GM23338 (cell line): ENCODE data around the gene DLK1. TPM values are rescaled to one million over a fixed set of nuclear protein-coding genes. Genes with fewer than 3 reads are reported as not detected.

Experiments used
- ATAC-seq: fragments of 200-7000 bp; cut with Tn5 transposase; 3 replicates; pipeline ENCODE4 v1.9.1; 2020
- DNase-seq: peaks from one replicate; pipeline ENCODE4 v3.0.0-alpha.2; 2015; ENCODE audit warnings: low spot score
- H2AFZ ChIP-seq: fragments of 200-600 bp; sonication (generic); 2 replicates; pipeline ENCODE4 v1.8.0; 2016; ENCODE audit warnings: antibody characterized with exemption, mild to moderate bottlenecking, moderate library complexity
- H3F3A ChIP-seq: fragments of 200-600 bp; sonication (generic); replicated peaks from 2 replicates; pipeline ENCODE4 v1.8.0; 2017; ENCODE audit warnings: antibody characterized with exemption, mixed run types, low read depth
- H3K27ac ChIP-seq: fragments of 200-600 bp; sonication (generic); 2 replicates; pipeline ENCODE4 v1.6.1; 2016; ENCODE audit warnings: low read depth
- H3K27me3 ChIP-seq: fragments of 200-600 bp; sonication (generic); 2 replicates; pipeline ENCODE4 v1.8.0; 2016; ENCODE audit warnings: mild to moderate bottlenecking, mixed run types, moderate library complexity; ENCODE audit not compliant: insufficient read depth
- H3K36me3 ChIP-seq: fragments of 200-600 bp; sonication (generic); 2 replicates; pipeline ENCODE4 v1.8.0; 2016; ENCODE audit warnings: mild to moderate bottlenecking; ENCODE audit not compliant: insufficient read depth
- H3K4me1 ChIP-seq: fragments of 200-600 bp; sonication (generic); 2 replicates; pipeline ENCODE4 v1.8.0; 2016; ENCODE audit warnings: mild to moderate bottlenecking, moderate library complexity; ENCODE audit not compliant: insufficient read depth
- H3K4me2 ChIP-seq: fragments of 200-600 bp; sonication (generic); 2 replicates; pipeline ENCODE4 v1.7.1; 2017; ENCODE audit warnings: mixed run types
- H3K4me3 ChIP-seq: fragments of 200-600 bp; sonication (generic); 2 replicates; pipeline ENCODE4 v1.6.1; 2016; ENCODE audit warnings: mixed run types
- H3K79me2 ChIP-seq: fragments of 200-600 bp; sonication (generic); replicated peaks from 2 replicates; pipeline ENCODE4 v1.8.0; 2017; ENCODE audit warnings: mild to moderate bottlenecking; ENCODE audit not compliant: insufficient read depth
- H3K9me2 ChIP-seq: fragments of 200-600 bp; sonication (generic); 2 replicates; pipeline ENCODE4 v1.8.0; 2017; ENCODE audit not compliant: insufficient read depth
- H4K20me1 ChIP-seq: fragments of 200-600 bp; sonication (generic); replicated peaks from 2 replicates; pipeline ENCODE4 v1.8.0; 2017; ENCODE audit warnings: mild to moderate bottlenecking; ENCODE audit not compliant: insufficient read depth
- H3K27ac Mint-ChIP-seq: 2 replicates; pipeline ENCODE4 v1.8.0; 2020; ENCODE audit warnings: inconsistent platforms, mild to moderate bottlenecking, moderate library complexity, mixed read lengths
- H3K27me3 Mint-ChIP-seq: 3 replicates; pipeline ENCODE4 v1.8.0; 2022; ENCODE audit warnings: low read depth, mild to moderate bottlenecking, moderate library complexity, mixed read lengths, inconsistent platforms; ENCODE audit not compliant: insufficient read depth, poor library complexity
- H3K36me3 Mint-ChIP-seq: 3 replicates; pipeline ENCODE4 v1.8.0; 2021; ENCODE audit warnings: low read depth, mild to moderate bottlenecking, inconsistent platforms, moderate library complexity, mixed read lengths
- H3K4me1 Mint-ChIP-seq: 3 replicates; pipeline ENCODE4 v1.8.0; 2020; ENCODE audit warnings: mild to moderate bottlenecking, inconsistent platforms, mixed read lengths
- H3K4me3 Mint-ChIP-seq: 3 replicates; pipeline ENCODE4 v1.8.0; 2021; ENCODE audit warnings: moderate library complexity, mild to moderate bottlenecking, inconsistent platforms, mixed read lengths
- H3K9me3 Mint-ChIP-seq: 3 replicates; pipeline ENCODE4 v1.8.0; 2020; ENCODE audit warnings: moderate library complexity, mild to moderate bottlenecking, inconsistent platforms, mixed read lengths
- POLR2AphosphoS5 ChIP-seq: IDR thresholded peaks from 2 replicates; pipeline ENCODE4 v1.6.1; 2016; ENCODE audit warnings: antibody characterized with exemption, low read depth
- STAT1 ChIP-seq: IDR thresholded peaks from one replicate; pipeline ENCODE4 v1.6.1; 2016; ENCODE audit warnings: antibody characterized with exemption; ENCODE audit not compliant: unreplicated experiment
- ZNF331 ChIP-seq: fragments of 250-450 bp; sonication (Bioruptor Pico); IDR thresholded peaks from 2 replicates; pipeline ENCODE4 v1.5.0; 2020; ENCODE audit warnings: low read depth, mild to moderate bottlenecking, moderate library complexity
- polyA plus RNA-seq: library from polyadenylated mRNA; unstranded; fragments of >200 nt; fragmentation: Nextera tagmentation; extraction: Ambion mirVana; gene quantifications from 2 replicates; pipeline ENCODE4 v1.2.1, GENCODE V29; 2016
- total RNA-seq: library from RNA; depleted of rRNA; stranded (reverse); fragments of >200 nt; shearing (Covaris generic); gene quantifications from 2 replicates; pipeline ENCODE4 v1.2.3, GENCODE V29; 2014
- TF ChIP-seq, protein P1 (sequence below): fragments of 250-450 bp; sonication (Bioruptor Pico); IDR thresholded peaks from 2 replicates; pipeline ENCODE4 v1.5.0; 2020; ENCODE audit warnings: mild to moderate bottlenecking, moderate library complexity

DLK1 gene
- total and polyA plus RNA-seq, 2 experiments from 2014 or later = 1.1 to 1.2 TPM

- H3K36me3 Mint-ChIP-seq = no peaks in the 10 kb centered on the region
- TF ChIP-seq, protein P1, sequence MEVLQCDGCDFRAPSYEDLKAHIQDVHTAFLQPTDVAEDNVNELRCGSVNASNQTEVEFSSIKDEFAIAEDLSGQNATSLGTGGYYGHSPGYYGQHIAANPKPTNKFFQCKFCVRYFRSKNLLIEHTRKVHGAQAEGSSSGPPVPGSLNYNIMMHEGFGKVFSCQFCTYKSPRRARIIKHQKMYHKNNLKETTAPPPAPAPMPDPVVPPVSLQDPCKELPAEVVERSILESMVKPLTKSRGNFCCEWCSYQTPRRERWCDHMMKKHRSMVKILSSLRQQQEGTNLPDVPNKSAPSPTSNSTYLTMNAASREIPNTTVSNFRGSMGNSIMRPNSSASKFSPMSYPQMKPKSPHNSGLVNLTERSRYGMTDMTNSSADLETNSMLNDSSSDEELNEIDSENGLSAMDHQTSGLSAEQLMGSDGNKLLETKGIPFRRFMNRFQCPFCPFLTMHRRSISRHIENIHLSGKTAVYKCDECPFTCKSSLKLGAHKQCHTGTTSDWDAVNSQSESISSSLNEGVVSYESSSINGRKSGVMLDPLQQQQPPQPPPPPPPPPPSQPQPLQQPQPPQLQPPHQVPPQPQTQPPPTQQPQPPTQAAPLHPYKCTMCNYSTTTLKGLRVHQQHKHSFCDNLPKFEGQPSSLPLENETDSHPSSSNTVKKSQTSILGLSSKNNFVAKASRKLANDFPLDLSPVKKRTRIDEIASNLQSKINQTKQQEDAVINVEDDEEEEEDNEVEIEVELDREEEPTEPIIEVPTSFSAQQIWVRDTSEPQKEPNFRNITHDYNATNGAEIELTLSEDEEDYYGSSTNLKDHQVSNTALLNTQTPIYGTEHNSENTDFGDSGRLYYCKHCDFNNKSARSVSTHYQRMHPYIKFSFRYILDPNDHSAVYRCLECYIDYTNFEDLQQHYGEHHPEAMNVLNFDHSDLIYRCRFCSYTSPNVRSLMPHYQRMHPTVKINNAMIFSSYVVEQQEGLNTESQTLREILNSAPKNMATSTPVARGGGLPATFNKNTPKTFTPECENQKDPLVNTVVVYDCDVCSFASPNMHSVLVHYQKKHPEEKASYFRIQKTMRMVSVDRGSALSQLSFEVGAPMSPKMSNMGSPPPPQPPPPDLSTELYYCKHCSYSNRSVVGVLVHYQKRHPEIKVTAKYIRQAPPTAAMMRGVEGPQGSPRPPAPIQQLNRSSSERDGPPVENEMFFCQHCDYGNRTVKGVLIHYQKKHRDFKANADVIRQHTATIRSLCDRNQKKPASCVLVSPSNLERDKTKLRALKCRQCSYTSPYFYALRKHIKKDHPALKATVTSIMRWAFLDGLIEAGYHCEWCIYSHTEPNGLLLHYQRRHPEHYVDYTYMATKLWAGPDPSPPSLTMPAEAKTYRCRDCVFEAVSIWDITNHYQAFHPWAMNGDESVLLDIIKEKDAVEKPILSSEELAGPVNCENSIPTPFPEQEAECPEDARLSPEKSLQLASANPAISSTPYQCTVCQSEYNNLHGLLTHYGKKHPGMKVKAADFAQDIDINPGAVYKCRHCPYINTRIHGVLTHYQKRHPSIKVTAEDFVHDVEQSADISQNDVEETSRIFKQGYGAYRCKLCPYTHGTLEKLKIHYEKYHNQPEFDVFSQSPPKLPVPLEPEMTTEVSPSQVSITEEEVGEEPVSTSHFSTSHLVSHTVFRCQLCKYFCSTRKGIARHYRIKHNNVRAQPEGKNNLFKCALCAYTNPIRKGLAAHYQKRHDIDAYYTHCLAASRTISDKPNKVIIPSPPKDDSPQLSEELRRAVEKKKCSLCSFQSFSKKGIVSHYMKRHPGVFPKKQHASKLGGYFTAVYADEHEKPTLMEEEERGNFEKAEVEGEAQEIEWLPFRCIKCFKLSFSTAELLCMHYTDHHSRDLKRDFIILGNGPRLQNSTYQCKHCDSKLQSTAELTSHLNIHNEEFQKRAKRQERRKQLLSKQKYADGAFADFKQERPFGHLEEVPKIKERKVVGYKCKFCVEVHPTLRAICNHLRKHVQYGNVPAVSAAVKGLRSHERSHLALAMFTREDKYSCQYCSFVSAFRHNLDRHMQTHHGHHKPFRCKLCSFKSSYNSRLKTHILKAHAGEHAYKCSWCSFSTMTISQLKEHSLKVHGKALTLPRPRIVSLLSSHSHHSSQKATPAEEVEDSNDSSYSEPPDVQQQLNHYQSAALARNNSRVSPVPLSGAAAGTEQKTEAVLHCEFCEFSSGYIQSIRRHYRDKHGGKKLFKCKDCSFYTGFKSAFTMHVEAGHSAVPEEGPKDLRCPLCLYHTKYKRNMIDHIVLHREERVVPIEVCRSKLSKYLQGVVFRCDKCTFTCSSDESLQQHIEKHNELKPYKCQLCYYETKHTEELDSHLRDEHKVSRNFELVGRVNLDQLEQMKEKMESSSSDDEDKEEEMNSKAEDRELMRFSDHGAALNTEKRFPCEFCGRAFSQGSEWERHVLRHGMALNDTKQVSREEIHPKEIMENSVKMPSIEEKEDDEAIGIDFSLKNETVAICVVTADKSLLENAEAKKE (CRISPR knock-in tag) = no peak
- Histone ChIP-seq H3K36me3 (no peaks in the 10 kb centered on the region), H3F3A (no peaks in the 10 kb centered on the region), H3K4me2 (no peak overlapping the region), H2AFZ (no peak overlapping the region), H4K20me1 (no peaks in the 10 kb centered on the region), H3K27ac (no peak overlapping the region), H3K79me2 (no peaks in the 10 kb centered on the region), H3K9me2 (no peaks in the 10 kb centered on the region), H3K27me3 (no peaks in the 10 kb centered on the region), H3K4me1 (no peaks in the 10 kb centered on the region), H3K4me3 (no peak overlapping the region)
- no peak for DNase-seq
- ATAC-seq = no peak
- peaks cover 15% of the 10 kb centered on the region for H3K4me1 Mint-ChIP-seq
- peaks cover 9% of the 10 kb centered on the region for H3K27me3 Mint-ChIP-seq
- no peak overlapping the region for H3K27ac Mint-ChIP-seq
- H3K9me3 Mint-ChIP-seq = no peaks in the 10 kb centered on the region; the same call in 2 of the 3 replicates
- H3K4me3 Mint-ChIP-seq = no peak overlapping the region
Observed at GRCh38 chr14:100690672-100691071, 36.0 kb upstream of the DLK1 start.

DNA sequence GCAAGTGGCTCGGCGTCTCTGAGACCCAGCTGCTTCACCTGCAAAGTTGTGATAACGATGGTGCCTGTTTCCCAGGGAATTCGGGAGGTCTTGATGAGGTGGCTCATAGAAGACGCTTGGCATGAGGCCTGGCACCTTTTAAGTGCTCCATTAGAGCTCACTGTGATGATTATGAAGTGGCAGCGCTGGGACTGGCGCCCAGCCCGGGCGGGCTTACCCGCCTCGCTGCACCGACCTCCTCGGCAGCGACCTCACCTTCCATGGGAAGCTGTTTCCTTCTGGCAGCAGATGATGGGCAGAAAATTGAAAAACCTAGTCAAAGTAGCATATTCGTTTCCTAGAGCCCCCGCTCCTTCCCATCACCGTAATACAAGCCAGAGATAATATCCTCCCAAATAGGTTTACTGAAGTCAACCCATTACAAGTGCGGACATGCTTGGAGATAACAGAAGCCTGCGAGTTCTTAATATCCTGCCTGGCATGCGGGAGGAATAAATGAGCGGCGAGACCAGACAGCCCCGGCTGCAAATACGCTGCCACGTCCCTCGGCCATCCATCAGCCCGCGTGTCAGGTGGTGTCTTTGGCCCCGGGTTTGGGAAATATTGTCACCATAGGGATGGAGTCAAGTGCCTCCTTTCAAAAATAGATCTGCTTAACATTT is 35.2 kb upstream of the DLK1 start:
- no peak for ATAC-seq
- TF ChIP-seq ZNF331 (CRISPR knock-in tag) (no peak), STAT1 (no peak), POLR2AphosphoS5 (no peak)
- TF ChIP-seq, protein P1 (CRISPR knock-in tag) = no peak

More for the DNA sequence above, 35.2 kb upstream of the DLK1 start:
- no peaks in the 10 kb centered on the region for H3K27me3 ChIP-seq
- Mint-ChIP-seq H3K4me1 (peaks cover 15% of the 10 kb centered on the region), H3K27me3 (peaks cover 10% of the 10 kb centered on the region), H3K36me3 (no peaks in the 10 kb centered on the region), H3K9me3 (no peaks in the 10 kb centered on the region; the same call in 2 of the 3 replicates), H3K27ac (no peak overlapping the region), H3K4me3 (no peak overlapping the region)
- no peak for DNase-seq
- no peaks in the 10 kb centered on the region for H3K9me2 ChIP-seq
- H4K20me1 ChIP-seq = no peaks in the 10 kb centered on the region
- H3K4me2 ChIP-seq = no peak overlapping the region
- H3K27ac ChIP-seq = no peak overlapping the region
- no peak overlapping the region for H2AFZ ChIP-seq
- H3F3A ChIP-seq = no peaks in the 10 kb centered on the region
- no peaks in the 10 kb centered on the region for H3K4me1 ChIP-seq
- H3K4me3 ChIP-seq = no peak overlapping the region
- no peaks in the 10 kb centered on the region for H3K36me3 ChIP-seq
- no peaks in the 10 kb centered on the region for H3K79me2 ChIP-seq
